ENCODE data around the gene SFI1.

The SFI1 gene

DNA sequence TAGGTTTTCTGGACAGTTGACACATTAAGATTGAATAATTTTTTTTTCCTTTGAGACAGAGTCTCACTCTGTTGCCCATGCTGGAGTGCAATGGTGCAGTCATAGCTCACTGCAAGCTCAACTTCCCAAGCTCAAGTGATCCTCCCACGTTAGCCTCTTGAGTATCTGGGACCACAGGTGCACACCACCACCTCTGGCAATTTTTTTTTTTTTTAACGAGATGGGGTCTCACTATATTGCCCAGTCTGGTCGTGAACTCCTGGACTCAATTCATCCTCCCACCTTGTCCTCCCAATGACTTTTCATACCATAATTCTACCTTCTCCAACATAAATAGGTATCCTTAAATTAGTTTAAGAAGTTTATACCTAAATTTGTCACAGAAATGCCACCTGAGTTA is 15.2 kb upstream of the SFI1 start:
- TF ChIP-seq YY1 (IDR thresholded peaks at IDR 0.05; ENCODE audit: low read depth) (no peak), MAX (IDR thresholded peaks at IDR 0.05) (no peak), USF1 (IDR thresholded peaks at IDR 0.05) (no peak), RAD21 (IDR thresholded peaks at IDR 0.05; ENCODE audit: low read depth) (no peak), NFIC (IDR thresholded peaks at IDR 0.05) (no peak), EGR1 (IDR thresholded peaks at IDR 0.05) (no peak), TCF12 (IDR thresholded peaks at IDR 0.05; ENCODE audit: low read depth) (no peak), REST (IDR thresholded peaks at IDR 0.05; ENCODE audit: low read depth) (no peak), EP300 (IDR thresholded peaks at IDR 0.05; ENCODE audit: borderline replicate concordance) (no peak), ZBTB7A (IDR thresholded peaks at IDR 0.05; ENCODE audit: low read depth) (no peak), CREB1 (IDR thresholded peaks at IDR 0.05; ENCODE audit: low read depth) (no peak), TEAD4 (IDR thresholded peaks at IDR 0.05) (no peak), CEBPB (IDR thresholded peaks at IDR 0.05) (no peak), FOXM1 (IDR thresholded peaks at IDR 0.05; ENCODE audit: borderline replicate concordance, low read depth) (no peak), TAF1 (IDR thresholded peaks at IDR 0.05; ENCODE audit: low read depth) (no peak)

- TF ChIP-seq TCF12 (IDR thresholded peaks at IDR 0.05; ENCODE audit: low read depth), result no peak
- no peak for TF ChIP-seq USF1 (IDR thresholded peaks at IDR 0.05)
- TF ChIP-seq FOXM1 (IDR thresholded peaks at IDR 0.05; ENCODE audit: borderline replicate concordance, low read depth), result no peak
- TF ChIP-seq TAF1 (IDR thresholded peaks at IDR 0.05; ENCODE audit: low read depth), result no peak
- TF ChIP-seq EP300 (IDR thresholded peaks at IDR 0.05; ENCODE audit: borderline replicate concordance), result no peak
Observed at GRCh38 chr22:31486951-31487350, 9.4 kb upstream of the SFI1 start.

DNA sequence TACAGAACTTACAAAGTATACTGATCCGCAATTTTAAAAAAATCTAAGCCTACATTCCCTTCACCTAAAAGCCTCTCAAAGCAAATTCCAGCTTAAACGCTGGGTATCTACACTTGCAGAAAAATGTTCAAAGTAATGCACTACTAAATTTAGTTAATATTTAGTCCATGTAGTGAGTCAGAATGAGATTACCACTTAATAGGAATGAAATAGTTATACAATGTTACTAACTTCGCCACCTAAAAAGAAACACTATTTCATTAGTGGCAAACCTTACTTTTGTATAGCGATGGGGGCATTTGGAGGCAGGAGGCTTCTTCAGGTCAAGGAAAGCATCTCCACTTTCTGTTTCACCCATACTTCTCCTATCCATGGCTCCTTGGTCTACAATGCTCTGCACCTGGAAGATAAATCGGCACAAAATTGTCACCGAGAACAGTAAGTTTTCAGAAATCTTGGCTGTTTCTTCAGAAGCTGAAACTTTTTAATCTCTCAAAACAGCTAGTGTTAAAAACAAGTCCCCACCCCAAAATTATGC is 7.9 kb upstream of the SFI1 start:
- TF ChIP-seq REST (IDR thresholded peaks at IDR 0.05; ENCODE audit: low read depth), result no peak
- TF ChIP-seq CREB1 (IDR thresholded peaks at IDR 0.05; ENCODE audit: low read depth), result no peak
- TF ChIP-seq FOXM1 (IDR thresholded peaks at IDR 0.05; ENCODE audit: borderline replicate concordance, low read depth), result no peak
- no peak for TF ChIP-seq YY1 (IDR thresholded peaks at IDR 0.05; ENCODE audit: low read depth)
- TF ChIP-seq NFIC (IDR thresholded peaks at IDR 0.05), result no peak
- TF ChIP-seq TAF1 (IDR thresholded peaks at IDR 0.05; ENCODE audit: low read depth), result no peak
- no peak for TF ChIP-seq USF1 (IDR thresholded peaks at IDR 0.05)
- TF ChIP-seq TEAD4 (IDR thresholded peaks at IDR 0.05), result no peak
- TF ChIP-seq ZBTB7A (IDR thresholded peaks at IDR 0.05; ENCODE audit: low read depth), result no peak
- TF ChIP-seq EGR1 (IDR thresholded peaks at IDR 0.05), result no peak
- TF ChIP-seq TCF12 (IDR thresholded peaks at IDR 0.05; ENCODE audit: low read depth), result no peak
- no peak for TF ChIP-seq RAD21 (IDR thresholded peaks at IDR 0.05; ENCODE audit: low read depth)
- no peak for TF ChIP-seq CEBPB (IDR thresholded peaks at IDR 0.05)
- no peak for TF ChIP-seq MAX (IDR thresholded peaks at IDR 0.05)
- TF ChIP-seq EP300 (IDR thresholded peaks at IDR 0.05; ENCODE audit: borderline replicate concordance), result no peak

GRCh38 chr22:31488988-31489617 is 7.2 kb upstream of the SFI1 start:
- TF ChIP-seq TCF12 (IDR thresholded peaks at IDR 0.05; ENCODE audit: low read depth), result no peak
- no peak for TF ChIP-seq TAF1 (IDR thresholded peaks at IDR 0.05; ENCODE audit: low read depth)
- TF ChIP-seq MAX (IDR thresholded peaks at IDR 0.05), result no peak
- TF ChIP-seq EGR1 (IDR thresholded peaks at IDR 0.05), result no peak
- TF ChIP-seq USF1 (IDR thresholded peaks at IDR 0.05), result no peak
- no peak for TF ChIP-seq CEBPB (IDR thresholded peaks at IDR 0.05)
- TF ChIP-seq NFIC (IDR thresholded peaks at IDR 0.05), result no peak
- no peak for TF ChIP-seq FOXM1 (IDR thresholded peaks at IDR 0.05; ENCODE audit: borderline replicate concordance, low read depth)
